IMR-90 (cell line): ENCODE data around the gene NEDD4L.

ENCODE experiments used
- POLR2A ChIP-seq: IDR thresholded peaks from 2 replicates; pipeline ENCODE4 v1.6.1; 2012; ENCODE audit warnings: mild to moderate bottlenecking, low read depth, low read length
- RCOR1 ChIP-seq: IDR thresholded peaks from 2 replicates; pipeline ENCODE4 v1.6.1; 2012; ENCODE audit warnings: mild to moderate bottlenecking, low read length, improper control_type of control experiment; ENCODE audit not compliant: insufficient replicate concordance
- RFX5 ChIP-seq: IDR thresholded peaks from 2 replicates; pipeline ENCODE4 v1.8.0; 2012; ENCODE audit warnings: low read depth, mild to moderate bottlenecking, low read length, moderate library complexity
- TF ChIP-seq, protein P1 (sequence below): fragments of 150-350 bp; IDR thresholded peaks from 2 replicates; pipeline ENCODE4 v1.6.1; 2017; ENCODE audit warnings: mild to moderate bottlenecking, antibody characterized with exemption, low read length, low read depth

GRCh38 chr18:58163004-58163590, 119.1 kb downstream of the NEDD4L start:
- TF ChIP-seq RCOR1 (no peak), RFX5 (no peak), POLR2A (no peak)
- TF ChIP-seq, protein P1, sequence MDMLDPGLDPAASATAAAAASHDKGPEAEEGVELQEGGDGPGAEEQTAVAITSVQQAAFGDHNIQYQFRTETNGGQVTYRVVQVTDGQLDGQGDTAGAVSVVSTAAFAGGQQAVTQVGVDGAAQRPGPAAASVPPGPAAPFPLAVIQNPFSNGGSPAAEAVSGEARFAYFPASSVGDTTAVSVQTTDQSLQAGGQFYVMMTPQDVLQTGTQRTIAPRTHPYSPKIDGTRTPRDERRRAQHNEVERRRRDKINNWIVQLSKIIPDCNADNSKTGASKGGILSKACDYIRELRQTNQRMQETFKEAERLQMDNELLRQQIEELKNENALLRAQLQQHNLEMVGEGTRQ: no peak
